Right lobe of liver (tissue), 4 donors: ENCODE data around the gene CSK.

Experiments
- CTCF ChIP-seq, 4 donors: fragments of 200-600 bp in 3 of 4; fragments of 450-650 bp in 1 of 4; IDR thresholded peaks; one replicate each; pipeline versions ENCODE4 v1.5.1 to v1.8.0; 2016 to 2022; ENCODE audit warnings: antibody characterized with exemption in 4 of 4, mild to moderate bottlenecking in 2 of 4
- POLR2A ChIP-seq: fragments of 450-650 bp; IDR thresholded peaks from one replicate; pipeline ENCODE4 v1.6.1; 2017; ENCODE audit warnings: antibody characterized with exemption, mild to moderate bottlenecking
- donor health status: DM: no; HTN: no; CAD: no.
- donor health status: DM: no; HTN: no; CAD: no.
- donor health status: DM: no; HTN: yes; CAD: no.

GRCh38 chr15:74830868-74831267, 49.0 kb downstream of the CSK start:
- TF ChIP-seq CTCF (IDR thresholded peaks at IDR 0.05) (no peak), POLR2A (no peak)
